H9 (cell line): ENCODE data around the gene PRDM4. TPM values are rescaled to one million over a fixed set of nuclear protein-coding genes. Genes with fewer than 3 reads are reported as not detected.

Experiments
- DNase-seq: peaks from one replicate; pipeline ENCODE4 v3.0.0-alpha.2; 2017
- H2AFZ ChIP-seq: one replicate; pipeline ENCODE4 v1.6.1; 2013; ENCODE audit warnings: mild to moderate bottlenecking, low read length, control low read depth, moderate library complexity
- H2AK5ac ChIP-seq: 2 replicates; pipeline ENCODE4 v1.6.1; 2013; ENCODE audit warnings: low read length, control low read depth, mixed read lengths; ENCODE audit not compliant: insufficient read length
- H2BK120ac ChIP-seq: one replicate; pipeline ENCODE4 v1.6.1; 2013; ENCODE audit warnings: low read depth, mild to moderate bottlenecking, low read length, control low read depth, inconsistent platforms; ENCODE audit not compliant: poor library complexity, severe bottlenecking
- H2BK12ac ChIP-seq: 2 replicates; pipeline ENCODE4 v1.6.1; 2013; ENCODE audit warnings: low read length, control low read depth, mixed read lengths, low read depth; ENCODE audit not compliant: insufficient read length
- H2BK15ac ChIP-seq: 2 replicates; pipeline ENCODE4 v1.6.1; 2013; ENCODE audit warnings: low read depth, low read length, control low read depth
- H2BK20ac ChIP-seq: one replicate; pipeline ENCODE4 v1.6.1; 2013; ENCODE audit warnings: low read depth, mild to moderate bottlenecking, low read length, control low read depth, inconsistent platforms; ENCODE audit not compliant: poor library complexity, severe bottlenecking
- H2BK5ac ChIP-seq: 2 replicates; pipeline ENCODE4 v1.6.1; 2013; ENCODE audit warnings: low read length, control low read depth, mixed read lengths; ENCODE audit not compliant: insufficient read length
- H3K14ac ChIP-seq: 2 replicates; pipeline ENCODE4 v1.6.1; 2013; ENCODE audit warnings: low read length, control low read depth; ENCODE audit not compliant: insufficient read depth
- H3K18ac ChIP-seq: 2 replicates; pipeline ENCODE4 v1.6.1; 2013; ENCODE audit warnings: low read depth, mild to moderate bottlenecking, mixed read lengths, low read length, control low read depth; ENCODE audit not compliant: insufficient read length
- H3K23ac ChIP-seq: 2 replicates; pipeline ENCODE4 v1.6.1; 2013; ENCODE audit warnings: low read length, control low read depth, mixed read lengths, low read depth; ENCODE audit not compliant: insufficient read length
- H3K23me2 ChIP-seq: 2 replicates; pipeline ENCODE4 v1.6.1; 2013; ENCODE audit warnings: low read depth, mild to moderate bottlenecking, mixed read lengths, low read length, control low read depth; ENCODE audit not compliant: insufficient read length, poor library complexity, severe bottlenecking
- H3K27ac ChIP-seq: 2 replicates; pipeline ENCODE4 v1.5.1; 2013; ENCODE audit warnings: low read length, control low read depth, mixed read lengths, low read depth; ENCODE audit not compliant: insufficient read length
- H3K27me3 ChIP-seq: 2 replicates; pipeline ENCODE4 v1.6.1; 2013; ENCODE audit warnings: low read length, control low read depth, inconsistent platforms; ENCODE audit not compliant: insufficient read depth
- H3K4ac ChIP-seq: 2 replicates; pipeline ENCODE4 v1.6.1; 2013; ENCODE audit warnings: low read depth, mild to moderate bottlenecking, control low read depth, inconsistent platforms, low read length, moderate library complexity
- H3K4me1 ChIP-seq: 2 replicates; pipeline ENCODE4 v1.6.1; 2013; ENCODE audit warnings: low read length, control low read depth, inconsistent platforms; ENCODE audit not compliant: insufficient read depth
- H3K4me2 ChIP-seq: 2 replicates; pipeline ENCODE4 v1.6.1; 2013; ENCODE audit warnings: low read length, control low read depth, mixed read lengths; ENCODE audit not compliant: insufficient read length, insufficient read depth
- H3K56ac ChIP-seq: 2 replicates; pipeline ENCODE4 v1.6.1; 2013; ENCODE audit warnings: low read depth, mild to moderate bottlenecking, mixed read lengths, low read length, control low read depth; ENCODE audit not compliant: insufficient read length
- H3K79me1 ChIP-seq: 2 replicates; pipeline ENCODE4 v1.6.1; 2013; ENCODE audit warnings: low read depth, mild to moderate bottlenecking, moderate library complexity, low read length, control low read depth, inconsistent platforms; ENCODE audit not compliant: insufficient read depth, poor library complexity, severe bottlenecking
- H3K79me2 ChIP-seq: 2 replicates; pipeline ENCODE4 v1.6.1; 2013; ENCODE audit warnings: low read length, control low read depth, inconsistent platforms; ENCODE audit not compliant: insufficient read depth
- H3K9ac ChIP-seq: 2 replicates; pipeline ENCODE4 v1.6.1; 2013; ENCODE audit warnings: low read length, control low read depth, mixed read lengths; ENCODE audit not compliant: insufficient read length; ENCODE audit errors: extremely low read depth
- H3K9me3 ChIP-seq: one replicate; pipeline ENCODE4 v1.6.1; 2013; ENCODE audit warnings: low read depth, low read length, inconsistent platforms; ENCODE audit not compliant: control insufficient read depth
- H3T11ph ChIP-seq: one replicate; pipeline ENCODE4 v1.6.1; 2013; ENCODE audit warnings: mild to moderate bottlenecking, low read length, control low read depth, inconsistent platforms
- H4K20me1 ChIP-seq: one replicate; pipeline ENCODE4 v1.6.1; 2013; ENCODE audit not compliant: control insufficient read depth, insufficient read length, insufficient read depth
- H4K5ac ChIP-seq: 2 replicates; pipeline ENCODE4 v1.6.1; 2013; ENCODE audit warnings: low read depth, mild to moderate bottlenecking, mixed read lengths, low read length, control low read depth; ENCODE audit not compliant: insufficient read length
- H4K8ac ChIP-seq: replicated peaks from 2 replicates; pipeline ENCODE4 v1.6.1; 2013; ENCODE audit warnings: low read length, control low read depth, mixed read lengths, low read depth; ENCODE audit not compliant: insufficient read length
- H4K91ac ChIP-seq: 2 replicates; pipeline ENCODE4 v1.6.1; 2013; ENCODE audit warnings: low read depth, mild to moderate bottlenecking, moderate library complexity, mixed read lengths, low read length, control low read depth; ENCODE audit not compliant: insufficient read length
- H3K27ac Mint-ChIP-seq, 3 experiments: 2 replicates in 2 of 3; 3 replicates in 1 of 3; pipeline ENCODE4 v1.8.0; 2020 to 2021; ENCODE audit warnings: mixed read lengths in 3 of 3, mild to moderate bottlenecking in 1 of 3, moderate library complexity in 1 of 3
- H3K27me3 Mint-ChIP-seq: 2 replicates; pipeline ENCODE4 v1.8.0; 2021; ENCODE audit warnings: low read depth, mild to moderate bottlenecking, moderate library complexity, mixed read lengths
- H3K36me3 Mint-ChIP-seq, 3 experiments: 2 replicates in 2 of 3; 3 replicates in 1 of 3; pipeline ENCODE4 v1.8.0; 2020 to 2021; ENCODE audit warnings: low read depth in 3 of 3, mixed read lengths in 3 of 3; ENCODE audit not compliant: insufficient read depth in 1 of 3
- H3K4me1 Mint-ChIP-seq, 2 experiments: 2 replicates each; pipeline ENCODE4 v1.8.0; 2020; ENCODE audit warnings: mixed read lengths in 2 of 2
- H3K4me3 Mint-ChIP-seq, 2 experiments: 2 replicates in 1 of 2; 3 replicates in 1 of 2; pipeline ENCODE4 v1.8.0; 2020 to 2021; ENCODE audit warnings: mild to moderate bottlenecking in 2 of 2, mixed read lengths in 2 of 2, moderate library complexity in 1 of 2
- H3K9me3 Mint-ChIP-seq, 2 experiments: 2 replicates in 1 of 2; 3 replicates in 1 of 2; pipeline ENCODE4 v1.8.0; 2020; ENCODE audit warnings: mild to moderate bottlenecking in 2 of 2, mixed read lengths in 2 of 2, moderate library complexity in 1 of 2
- CTCF ChIP-seq: fragments of 200-600 bp; sonication (generic); conservative IDR thresholded peaks from 3 replicates; pipeline ENCODE4 v1.8.0; 2021; ENCODE audit warnings: antibody characterized with exemption, mild to moderate bottlenecking
- WGBS: extraction: QIAGEN DNeasy Blood & Tissue Kit; methylation state at CpG from one replicate; pipeline ENCODE4 v1.1.7; 2013; ENCODE audit warnings: missing lambda C conversion rate, low lambda C conversion rate, mixed read lengths; ENCODE audit not compliant: insufficient read length; ENCODE audit errors: extremely low coverage; 5-methylcytosine and 5-hydroxymethylcytosine counted together
- total RNA-seq: library from RNA; stranded (reverse); gene quantifications from 2 replicates; pipeline ENCODE4 v1.2.1, GENCODE V29; 2021

The PRDM4 gene
- total RNA-seq, 1 experiment from 2014 or later = 24.4 TPM

DNA sequence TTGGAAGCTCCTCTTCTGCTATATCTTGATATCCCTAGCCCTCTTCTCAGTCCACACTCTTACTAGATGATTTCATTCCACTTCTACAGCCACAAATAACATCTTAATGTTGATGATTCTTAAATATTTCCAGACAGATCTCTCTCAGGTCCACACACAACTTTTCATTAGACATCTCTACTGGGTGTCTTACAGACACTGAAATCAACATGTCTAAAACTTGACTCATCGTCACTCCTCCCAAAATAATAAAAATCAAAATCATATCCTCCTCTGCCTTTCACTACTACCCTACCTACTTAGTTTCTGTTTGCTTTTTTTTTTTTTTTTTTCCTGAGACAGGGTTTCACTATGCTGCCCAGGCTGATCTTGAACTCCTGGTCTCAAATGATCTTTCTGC lies 11.9 kb downstream of the PRDM4 start:
- Histone ChIP-seq H3K14ac (no peak overlapping the region), H3K27ac (no peak overlapping the region), H3K4ac (no peak overlapping the region), H3T11ph (no peak overlapping the region), H4K5ac (no peak overlapping the region), H2BK12ac (no peak overlapping the region), H3K56ac (no peak overlapping the region), H3K27me3 (no peaks in the 10 kb centered on the region), H3K79me2 (no peaks in the 10 kb centered on the region), H2BK15ac (no peak overlapping the region), H2BK120ac (no peak overlapping the region), H4K20me1 (no peaks in the 10 kb centered on the region), H3K9ac (no peak overlapping the region), H4K8ac (no peak overlapping the region), H4K91ac (no peak overlapping the region), H2BK5ac (no peak overlapping the region), H2BK20ac (no peak overlapping the region), H3K79me1 (peaks cover 5% of the 10 kb centered on the region), H3K18ac (no peak overlapping the region), H3K4me2 (no peak overlapping the region), H3K23ac (no peak overlapping the region), H3K4me1 (no peaks in the 10 kb centered on the region), H2AK5ac (no peak overlapping the region), H2AFZ (no peak overlapping the region), H3K9me3 (no peaks in the 10 kb centered on the region), H3K23me2 (no peaks in the 10 kb centered on the region)
- Mint-ChIP-seq H3K4me1 (no peaks in the 10 kb centered on the region), H3K27me3 (no peaks in the 10 kb centered on the region), H3K36me3 (peaks cover 17 to 53% (median 47%) of the 10 kb centered on the region in 3 experiments; a peak in 6 of 7 replicates), H3K27ac (no peak overlapping the region), H3K9me3 (no peaks in the 10 kb centered on the region), H3K4me3 (no peak overlapping the region)
- TF ChIP-seq CTCF = no peak
- DNase-seq = no peak
- 100% methylated on average over 1 of the region's 1 CpG for WGBS
